PC-9 (cell line): ENCODE data around the gene B3GNT7.
"Not testable (repeated sequence)": the region's sequence is repeated elsewhere in the genome, so short reads cannot be mapped to it uniquely, and the experiment has no call there.

Experiments
- EZH2 ChIP-seq: fragments of 200-600 bp; sonication (generic); IDR thresholded peaks from 2 replicates; pipeline ENCODE4 v1.8.0; 2017; ENCODE audit warnings: antibody characterized with exemption, low read depth
- TF ChIP-seq, protein P1 (sequence below): fragments of 200-600 bp; sonication (generic); conservative IDR thresholded peaks from 2 replicates; pipeline ENCODE4 v1.6.1; 2017; ENCODE audit warnings: mixed run types, antibody characterized with exemption, mild to moderate bottlenecking, moderate library complexity

DNA sequence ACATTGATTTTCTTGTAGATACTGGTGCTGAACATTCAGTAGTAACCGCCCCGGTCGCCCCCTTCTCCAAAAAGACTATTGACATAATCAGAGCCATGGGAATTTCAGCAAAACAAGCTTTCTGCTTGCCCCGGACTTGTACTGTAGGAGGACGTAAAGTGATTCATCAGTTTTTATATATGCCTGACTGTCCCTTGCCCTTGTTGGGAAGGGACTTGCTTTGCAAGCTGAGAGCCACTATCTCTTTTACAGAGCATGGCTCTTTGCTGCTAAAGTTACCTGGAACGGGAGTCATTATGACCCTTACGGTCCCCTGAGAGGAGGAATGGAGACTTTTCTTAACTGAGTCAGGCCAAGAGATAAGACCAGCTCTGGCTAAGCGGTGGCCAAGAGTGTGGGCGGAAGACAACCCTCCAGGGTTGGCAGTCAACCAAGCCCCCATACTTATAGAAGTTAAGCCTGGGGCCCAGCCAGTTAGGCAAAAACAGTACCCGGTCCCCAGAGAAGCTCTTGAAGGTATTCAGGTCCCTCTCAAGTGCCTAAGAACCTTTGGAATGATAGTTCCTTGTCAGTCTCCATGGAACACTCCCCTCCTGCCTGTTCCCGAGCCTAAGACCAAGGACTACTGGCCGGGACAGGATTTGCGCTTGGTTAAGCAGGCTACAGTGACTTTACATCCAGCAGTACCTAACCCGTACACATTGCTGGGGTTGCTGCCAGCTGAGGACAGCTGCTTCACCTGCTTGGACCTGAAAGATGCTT, 8.1 kb downstream of the B3GNT7 start:
- TF ChIP-seq, protein P1, sequence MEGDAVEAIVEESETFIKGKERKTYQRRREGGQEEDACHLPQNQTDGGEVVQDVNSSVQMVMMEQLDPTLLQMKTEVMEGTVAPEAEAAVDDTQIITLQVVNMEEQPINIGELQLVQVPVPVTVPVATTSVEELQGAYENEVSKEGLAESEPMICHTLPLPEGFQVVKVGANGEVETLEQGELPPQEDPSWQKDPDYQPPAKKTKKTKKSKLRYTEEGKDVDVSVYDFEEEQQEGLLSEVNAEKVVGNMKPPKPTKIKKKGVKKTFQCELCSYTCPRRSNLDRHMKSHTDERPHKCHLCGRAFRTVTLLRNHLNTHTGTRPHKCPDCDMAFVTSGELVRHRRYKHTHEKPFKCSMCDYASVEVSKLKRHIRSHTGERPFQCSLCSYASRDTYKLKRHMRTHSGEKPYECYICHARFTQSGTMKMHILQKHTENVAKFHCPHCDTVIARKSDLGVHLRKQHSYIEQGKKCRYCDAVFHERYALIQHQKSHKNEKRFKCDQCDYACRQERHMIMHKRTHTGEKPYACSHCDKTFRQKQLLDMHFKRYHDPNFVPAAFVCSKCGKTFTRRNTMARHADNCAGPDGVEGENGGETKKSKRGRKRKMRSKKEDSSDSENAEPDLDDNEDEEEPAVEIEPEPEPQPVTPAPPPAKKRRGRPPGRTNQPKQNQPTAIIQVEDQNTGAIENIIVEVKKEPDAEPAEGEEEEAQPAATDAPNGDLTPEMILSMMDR = not testable (repeated sequence)
- not testable (repeated sequence) for TF ChIP-seq EZH2
